Measurements from ENCODE around the gene KCNK3. TPM values are rescaled to one million over a fixed set of nuclear protein-coding genes. Genes with fewer than 3 reads are reported as not detected.

KCNK3 gene
- total RNA-seq, 1 donor from 2014 or later, result 25.4 TPM

- Histone ChIP-seq H3K4me1 (peaks cover 11% of the 10 kb centered on the region), H3K27ac (peak overlapping the region; percentile 47), H3K36me3 (no peaks in the 10 kb centered on the region), H3K27me3 (peaks cover 51% of the 10 kb centered on the region), H3K9me3 (no peaks in the 10 kb centered on the region), H3K4me3 (peak overlapping the region; percentile 45)
- no peak for TF ChIP-seq CTCF (IDR thresholded peaks at IDR 0.05)
- DNase-seq, result no peak
- intact Hi-C loops (cut with DNase I), result no loop called here
- no peak for ATAC-seq
These were observed 651 bp downstream of the KCNK3 start for GRCh38 chr2:26692897-26693849.

GRCh38 chr2:26694001-26694400, 1.5 kb downstream of the KCNK3 start:
- DNase-seq (no peak), ATAC-seq (no peak)
- no peak for TF ChIP-seq CTCF (IDR thresholded peaks at IDR 0.05)
- Histone ChIP-seq H3K9me3 (no peaks in the 10 kb centered on the region), H3K4me1 (peaks cover 11% of the 10 kb centered on the region), H3K27me3 (peaks cover 58% of the 10 kb centered on the region), H3K4me3 (peak overlapping the region; percentile 45), H3K27ac (no peak overlapping the region), H3K36me3 (no peaks in the 10 kb centered on the region)
- intact Hi-C loops (cut with DNase I), result no loop called here

- ATAC-seq, result no peak
These were observed 3.9 kb downstream of the KCNK3 start for GRCh38 chr2:26696351-26696816.

GRCh38 chr2:26697425-26697824, 4.9 kb downstream of the KCNK3 start:
- Histone ChIP-seq H3K9me3 (no peaks in the 10 kb centered on the region), H3K27me3 (peaks cover 58% of the 10 kb centered on the region), H3K27ac (no peak overlapping the region), H3K4me3 (no peak overlapping the region), H3K36me3 (no peaks in the 10 kb centered on the region), H3K4me1 (peaks cover 8% of the 10 kb centered on the region)
- TF ChIP-seq CTCF (IDR thresholded peaks at IDR 0.05), result no peak
- DNase-seq (no peak), ATAC-seq (no peak)
- intact Hi-C loops (cut with DNase I), result no loop called here

More at GRCh38 chr2:26696351-26696816, 3.9 kb downstream of the KCNK3 start:
- no peak for DNase-seq
- Histone ChIP-seq H3K4me1 (peaks cover 8% of the 10 kb centered on the region), H3K9me3 (no peaks in the 10 kb centered on the region), H3K27ac (no peak overlapping the region), H3K4me3 (no peak overlapping the region), H3K36me3 (no peaks in the 10 kb centered on the region), H3K27me3 (peaks cover 58% of the 10 kb centered on the region)
- intact Hi-C loops (cut with DNase I), result no loop called here
- no peak for TF ChIP-seq CTCF (IDR thresholded peaks at IDR 0.05)

DNA sequence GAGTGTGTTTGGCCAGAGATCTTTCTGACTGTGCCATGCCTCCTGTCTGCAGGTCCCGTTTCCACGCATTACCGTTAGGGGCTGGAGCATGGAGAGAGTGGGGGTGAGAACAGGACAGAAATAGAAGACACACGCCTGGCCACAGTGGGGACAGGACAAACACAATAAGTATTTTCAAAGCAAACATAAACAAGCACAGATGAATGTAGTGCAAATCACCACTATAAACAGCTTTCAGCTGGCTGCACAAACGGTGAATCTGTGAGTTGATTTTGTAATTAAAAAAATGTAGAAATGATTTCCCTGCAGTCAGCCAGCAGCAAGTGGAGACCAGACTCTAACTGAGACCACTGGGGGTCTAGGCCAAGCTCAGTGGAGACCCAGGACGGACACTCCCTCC, 6.8 kb downstream of the KCNK3 start:
- Histone ChIP-seq H3K36me3 (no peaks in the 10 kb centered on the region), H3K4me3 (no peak overlapping the region), H3K4me1 (no peaks in the 10 kb centered on the region), H3K27me3 (peaks cover 42% of the 10 kb centered on the region), H3K27ac (no peak overlapping the region), H3K9me3 (no peaks in the 10 kb centered on the region)
- intact Hi-C loops (cut with DNase I), result no loop called here
- no peak for DNase-seq
- no peak for TF ChIP-seq CTCF (IDR thresholded peaks at IDR 0.05)
- ATAC-seq, result no peak
